ENCODE data around the gene PLAU. TPM values are rescaled to one million over a fixed set of nuclear protein-coding genes. Genes with fewer than 3 reads are reported as not detected.
A peak's percentile ranks its signal among the peaks of the same experiment; 100 is the strongest.

Gene PLAU
- 10 to 100 TPM in 2 of 4 donors, 1 to 10 TPM in 2; 5.0 to 18.2 (median 10.6) TPM for total RNA-seq
- polyA plus RNA-seq = 1 to 10 TPM; 3.8 to 7.6 (median 7.1) TPM
- long read RNA-seq, donor 1, transcript PLAU-201 (11 exons, 2,321 nt) = major isoform, 16 of 18 reads
- long read RNA-seq, donor 1, partial matches to known transcripts = 2 of 18 reads
- long read RNA-seq, donor 1, other reads (novel, unspliced or antisense) = 0 of 18 reads
- long read RNA-seq, donor 2, partial matches to known transcripts = 1 of 5 reads
- long read RNA-seq, donor 2, other reads (novel, unspliced or antisense) = 1 of 5 reads

- peaks cover 0 to 20% of the 10 kb centered on the region in 2 donors for H3K36me3 ChIP-seq (ENCODE audit: insufficient read depth in 1 of 2, low read depth in 1 of 2)
- H3K9me3 ChIP-seq = no peaks in the 10 kb centered on the region
- H3K27ac ChIP-seq = peak within 1 kb of the TSS; percentile 86
- TF ChIP-seq CTCF (IDR thresholded peaks at IDR 0.05) = no peak
- H3K4me1 ChIP-seq = peaks cover 32% of the 10 kb centered on the region
- H3K27me3 ChIP-seq (ENCODE audit: insufficient read depth in 3 of 3, low read length in 2 of 3) = peaks cover 0 to 14% (median 0%) of the 10 kb centered on the region in 3 donors
- WGBS, 3 donors = 1% methylated on average over 41 to 72 of the region's 74 CpGs
- DNase-seq = peak; percentile 59 to 68
- intact Hi-C loops (cut with DNase I) = loop anchor here in 1 of 2 donors (10.0 kb wide), 1 partner anchor 64 kb away; no protein-coding TSS in a partner anchor
- H3K4me3 ChIP-seq = peak within 1 kb of the TSS; percentile 70
- peak in 2 of 4 donors; percentile 20 to 38 for ATAC-seq
These were observed at the start of gene PLAU for GRCh38 chr10:73910764-73911552. Gene PLAU, plus strand, starts transcription at chr10:73911132. Its CDS starts 424 bp downstream, at chr10:73911556.

GRCh38 chr10:73862011-73862410, 48.9 kb upstream of the PLAU start:
- DNase-seq (no peak), ATAC-seq (no peak)
- 69 to 80% (median 74%) methylated on average over 8 of the region's 8 CpGs for WGBS, 3 donors
- Histone ChIP-seq H3K4me3 (no peak overlapping the region), H3K27me3 (ENCODE audit: insufficient read depth in 3 of 3, low read length in 2 of 3) (no peaks in the 10 kb centered on the region), H3K36me3 (ENCODE audit: insufficient read depth in 1 of 2, low read depth in 1 of 2) (peaks cover 4 to 26% of the 10 kb centered on the region in 2 donors), H3K27ac (no peak overlapping the region), H3K9me3 (no peaks in the 10 kb centered on the region), H3K4me1 (peaks cover 62% of the 10 kb centered on the region)
- intact Hi-C loops (cut with DNase I) = no loop called here
- TF ChIP-seq CTCF (IDR thresholded peaks at IDR 0.05) = no peak

GRCh38 chr10:73863039-73863817, 47.7 kb upstream of the PLAU start:
- no peak for TF ChIP-seq CTCF (IDR thresholded peaks at IDR 0.05)
- Histone ChIP-seq H3K27ac (no peak overlapping the region), H3K4me1 (peaks cover 63% of the 10 kb centered on the region), H3K4me3 (no peak overlapping the region), H3K36me3 (ENCODE audit: insufficient read depth in 1 of 2, low read depth in 1 of 2) (peaks cover 4 to 23% of the 10 kb centered on the region in 2 donors), H3K9me3 (no peaks in the 10 kb centered on the region), H3K27me3 (ENCODE audit: insufficient read depth in 3 of 3, low read length in 2 of 3) (no peaks in the 10 kb centered on the region)
- ATAC-seq (no peak), DNase-seq (no peak)
- intact Hi-C loops (cut with DNase I) = no loop called here
- WGBS, 3 donors = 39 to 59% (median 55%) methylated on average over 5 of the region's 5 CpGs

GRCh38 chr10:73864229-73864628, 46.7 kb upstream of the PLAU start:
- H3K36me3 ChIP-seq (ENCODE audit: insufficient read depth in 1 of 2, low read depth in 1 of 2) = peaks cover 4 to 17% of the 10 kb centered on the region in 2 donors
- DNase-seq (no peak), ATAC-seq (no peak)
- no peak for TF ChIP-seq CTCF (IDR thresholded peaks at IDR 0.05)
- H3K9me3 ChIP-seq = no peaks in the 10 kb centered on the region
- H3K27me3 ChIP-seq (ENCODE audit: insufficient read depth in 3 of 3, low read length in 2 of 3) = no peaks in the 10 kb centered on the region
- H3K4me1 ChIP-seq = peaks cover 65% of the 10 kb centered on the region
- no peak overlapping the region for H3K27ac ChIP-seq
- intact Hi-C loops (cut with DNase I) = no loop called here
- 92 to 94% (median 94%) methylated on average over 4 of the region's 4 CpGs for WGBS, 3 donors
- H3K4me3 ChIP-seq = no peak overlapping the region

Data from psoas muscle (tissue), 8 donors.